Retinal pigment epithelial cell (primary cell): Measurements from ENCODE around the gene SEZ6L.

ENCODE experiments used
- DNase-seq: peaks from one replicate; pipeline ENCODE4 v3.0.0-alpha.2; 2010; ENCODE audit warnings: low read depth
- H3K4me3 ChIP-seq: 2 replicates; pipeline ENCODE4 v1.5.1; 2011; ENCODE audit warnings: mild to moderate bottlenecking, low read length, control low read depth, moderate library complexity
- TF ChIP-seq, protein P1 (sequence below): conservative IDR thresholded peaks from 2 replicates; pipeline ENCODE4 v1.5.1; 2011; ENCODE audit warnings: low read depth, low read length, control low read depth, inconsistent platforms

Gene SEZ6L

GRCh38 chr22:26385164-26385563 lies 215.9 kb downstream of the SEZ6L start:
- no peak overlapping the region for H3K4me3 ChIP-seq
- TF ChIP-seq, protein P1, sequence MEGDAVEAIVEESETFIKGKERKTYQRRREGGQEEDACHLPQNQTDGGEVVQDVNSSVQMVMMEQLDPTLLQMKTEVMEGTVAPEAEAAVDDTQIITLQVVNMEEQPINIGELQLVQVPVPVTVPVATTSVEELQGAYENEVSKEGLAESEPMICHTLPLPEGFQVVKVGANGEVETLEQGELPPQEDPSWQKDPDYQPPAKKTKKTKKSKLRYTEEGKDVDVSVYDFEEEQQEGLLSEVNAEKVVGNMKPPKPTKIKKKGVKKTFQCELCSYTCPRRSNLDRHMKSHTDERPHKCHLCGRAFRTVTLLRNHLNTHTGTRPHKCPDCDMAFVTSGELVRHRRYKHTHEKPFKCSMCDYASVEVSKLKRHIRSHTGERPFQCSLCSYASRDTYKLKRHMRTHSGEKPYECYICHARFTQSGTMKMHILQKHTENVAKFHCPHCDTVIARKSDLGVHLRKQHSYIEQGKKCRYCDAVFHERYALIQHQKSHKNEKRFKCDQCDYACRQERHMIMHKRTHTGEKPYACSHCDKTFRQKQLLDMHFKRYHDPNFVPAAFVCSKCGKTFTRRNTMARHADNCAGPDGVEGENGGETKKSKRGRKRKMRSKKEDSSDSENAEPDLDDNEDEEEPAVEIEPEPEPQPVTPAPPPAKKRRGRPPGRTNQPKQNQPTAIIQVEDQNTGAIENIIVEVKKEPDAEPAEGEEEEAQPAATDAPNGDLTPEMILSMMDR: no peak
- DNase-seq: no peak

- no peak for DNase-seq
- TF ChIP-seq, protein P1: no peak
- H3K4me3 ChIP-seq: no peak overlapping the region
Measured at GRCh38 chr22:26389125-26389524, 219.9 kb downstream of the SEZ6L start.

DNA sequence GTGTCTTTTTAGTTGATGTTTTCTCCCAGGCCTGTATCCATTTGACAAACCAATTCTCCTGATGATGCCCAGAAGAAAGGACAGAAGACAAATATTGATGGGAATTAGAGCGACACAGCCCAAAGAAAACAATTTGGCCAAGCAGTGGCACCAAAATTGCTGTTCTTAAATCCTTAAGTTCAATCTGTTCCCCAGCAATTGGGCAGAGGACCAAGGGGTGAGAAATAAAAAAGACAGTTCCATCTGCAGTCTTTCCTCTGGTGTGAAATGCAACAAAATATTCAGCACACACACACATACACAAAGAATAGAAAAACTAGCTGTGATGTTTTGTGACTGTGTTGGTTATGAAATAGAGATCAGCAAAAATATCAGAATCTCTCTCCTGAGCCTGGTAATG lies 221.8 kb downstream of the SEZ6L start:
- TF ChIP-seq, protein P1: no peak
- no peak for DNase-seq
- H3K4me3 ChIP-seq: no peak overlapping the region

GRCh38 chr22:26391623-26392022 lies 222.4 kb downstream of the SEZ6L start:
- TF ChIP-seq, protein P1: no peak
- no peak overlapping the region for H3K4me3 ChIP-seq
- no peak for DNase-seq

DNA sequence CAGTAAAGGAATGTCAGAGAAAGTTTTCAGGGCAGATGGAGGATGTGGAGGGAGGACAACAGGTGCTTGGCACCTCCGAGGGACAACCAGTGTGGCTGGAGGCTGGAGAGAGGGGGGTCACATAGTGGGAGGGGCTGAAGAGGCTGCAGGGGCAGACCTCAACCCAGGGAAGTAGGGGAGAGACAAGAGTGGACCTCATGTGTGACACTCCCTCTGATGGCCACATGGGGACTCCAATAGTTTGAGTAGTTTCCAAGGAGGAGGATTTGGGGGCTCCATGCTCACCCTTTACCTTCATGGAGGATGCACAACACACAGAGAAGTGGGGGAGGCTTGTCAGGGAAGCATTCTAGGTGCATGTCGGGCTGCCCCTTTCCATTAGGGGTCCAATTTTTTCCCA lies 224.7 kb downstream of the SEZ6L start:
- DNase-seq: no peak
- no peak overlapping the region for H3K4me3 ChIP-seq
- TF ChIP-seq, protein P1: no peak

- TF ChIP-seq, protein P1: no peak
- no peak overlapping the region for H3K4me3 ChIP-seq
- DNase-seq: no peak
Measured at GRCh38 chr22:26394777-26395176, 225.5 kb downstream of the SEZ6L start.

DNA sequence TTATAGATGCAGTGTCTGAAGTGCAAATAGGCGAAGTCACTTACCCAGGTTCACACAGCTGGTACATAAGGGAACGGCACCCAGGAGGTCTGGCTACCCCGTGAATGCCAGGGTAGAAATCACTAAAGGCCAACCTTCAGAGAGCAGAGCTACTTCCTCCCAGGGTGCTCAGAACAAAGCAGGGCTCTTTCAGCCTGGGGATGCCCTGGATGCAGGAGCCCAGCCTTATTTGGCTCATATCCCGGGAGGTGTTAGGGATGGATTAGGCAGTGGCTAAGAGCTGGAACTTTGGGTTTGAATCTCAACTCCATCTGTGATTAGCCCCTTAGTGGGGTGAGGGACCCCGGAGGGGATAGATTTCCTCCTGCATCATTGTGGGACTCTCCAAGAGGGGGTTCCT lies 226.7 kb downstream of the SEZ6L start:
- H3K4me3 ChIP-seq: no peak overlapping the region
- TF ChIP-seq, protein P1: no peak
- DNase-seq: no peak
